ENCODE data around the gene SNAPC1. TPM values are rescaled to one million over a fixed set of nuclear protein-coding genes. Genes with fewer than 3 reads are reported as not detected.

Gene SNAPC1
- total RNA-seq, 1 experiment from 2014 or later = 9.4 TPM

GRCh38 chr14:61811882-61812346, 49.7 kb downstream of the SNAPC1 start:
- no peak for DNase-seq (ENCODE audit: low spot score)

GRCh38 chr14:61812347-61813095, 50.3 kb downstream of the SNAPC1 start, which contains the start of gene SYT16:
SYT16 (plus strand) TSS chr14:61812703.
- no peak for DNase-seq (ENCODE audit: low spot score)

GRCh38 chr14:61813096-61813606, 50.9 kb downstream of the SNAPC1 start:
- no peak for DNase-seq (ENCODE audit: low spot score)

DNA sequence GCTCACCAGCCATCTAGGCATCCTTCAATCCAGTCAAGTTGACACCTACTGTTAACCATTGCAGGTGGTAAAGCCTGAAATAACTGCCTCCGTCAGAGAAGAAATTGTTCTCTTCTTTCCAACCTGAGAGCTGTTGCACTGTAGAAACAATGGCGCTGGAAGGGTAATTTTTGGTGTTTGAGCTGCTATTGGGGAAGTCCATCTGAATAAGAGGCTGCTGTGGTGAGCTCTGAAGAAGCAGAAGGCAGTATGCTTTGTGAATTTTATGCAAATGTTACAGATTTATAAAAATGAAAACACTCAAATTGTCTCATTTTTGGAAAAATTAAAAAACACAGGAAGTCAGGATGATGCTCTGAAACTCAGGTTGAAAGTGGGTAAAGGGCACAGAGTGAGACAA, 60.2 kb downstream of the SNAPC1 start:
- no peak for DNase-seq (ENCODE audit: low spot score)

- DNase-seq (ENCODE audit: low spot score) = no peak
Observed at GRCh38 chr14:61832783-61833182, 70.6 kb downstream of the SNAPC1 start.

GRCh38 chr14:61836184-61836583, 74.0 kb downstream of the SNAPC1 start:
- no peak for DNase-seq (ENCODE audit: low spot score)

DNA sequence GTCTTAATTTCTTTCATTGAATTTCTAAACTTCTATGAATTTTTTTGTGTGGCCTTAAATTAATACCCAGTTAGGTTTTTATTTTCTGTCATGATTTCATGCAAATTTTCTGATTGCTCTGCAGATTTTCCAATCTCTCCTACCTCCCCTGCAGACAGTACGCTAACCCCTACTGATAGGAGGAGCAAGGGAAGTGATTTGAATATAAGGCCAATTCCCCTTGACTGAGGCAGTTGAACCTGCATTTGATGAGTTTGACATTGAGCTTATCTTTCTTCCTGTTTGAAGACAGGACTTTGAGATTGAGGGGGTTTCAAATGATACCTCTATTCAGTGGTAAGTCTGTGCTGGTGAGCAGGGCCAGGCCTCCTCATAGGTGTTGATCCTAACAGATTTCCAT, 74.6 kb downstream of the SNAPC1 start:
- DNase-seq (ENCODE audit: low spot score) = no peak

- DNase-seq (ENCODE audit: low spot score) = peak; percentile 71
Observed at GRCh38 chr14:61837336-61838229, 75.4 kb downstream of the SNAPC1 start.

- no peak for DNase-seq (ENCODE audit: low spot score)
Observed at GRCh38 chr14:61838661-61839245, 76.5 kb downstream of the SNAPC1 start.

DNA sequence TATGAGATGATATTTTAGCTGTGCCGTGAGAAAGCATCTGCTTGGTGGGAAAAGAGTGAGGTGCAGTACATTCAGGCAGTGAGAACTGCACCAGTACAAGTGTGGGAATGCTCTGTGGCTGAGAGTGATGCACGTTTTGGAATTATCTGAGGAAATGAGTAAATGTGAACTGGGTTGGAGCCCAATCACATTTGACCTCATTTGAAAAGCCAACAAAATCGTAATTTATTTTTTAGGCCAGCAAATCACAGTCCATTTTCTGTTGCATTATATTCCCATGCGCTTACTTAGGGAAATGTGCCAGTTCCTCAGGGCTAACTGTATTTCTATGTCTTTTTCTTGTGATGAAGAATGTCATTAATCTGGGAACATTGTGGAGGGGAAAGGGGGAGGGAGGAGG, 77.3 kb downstream of the SNAPC1 start:
- DNase-seq (ENCODE audit: low spot score) = no peak

DNA sequence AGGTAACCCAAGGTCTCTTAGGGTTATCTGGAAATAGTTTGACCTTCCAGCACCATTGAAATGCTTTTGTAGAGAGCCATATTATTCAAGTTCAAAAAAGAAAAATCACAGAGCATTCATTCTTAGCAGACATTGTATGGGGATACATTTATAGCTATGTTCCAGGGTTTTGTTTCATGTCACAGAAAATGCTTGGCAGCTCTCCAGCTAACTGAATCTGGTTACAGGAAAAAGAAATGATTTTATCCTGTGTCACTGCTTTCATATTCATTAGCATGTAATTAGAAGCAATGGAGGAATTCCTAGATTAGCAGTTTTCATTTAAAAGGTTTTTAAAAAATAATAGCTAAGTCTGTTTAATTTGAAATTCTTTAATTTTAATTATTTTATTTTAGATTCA, 78.9 kb downstream of the SNAPC1 start:
- DNase-seq (ENCODE audit: low spot score) = no peak

Other genes starting within 250 kb of the SNAPC1 start
- 168 and 242 TPM in 2 replicates for gene HIF1A, start 66.9 kb upstream of the SNAPC1 start, total RNA-seq (2014; rRNA removed; shearing (Covaris generic))
- 0.14 TPM in 1 of 2 replicates, not detected in the other for gene SYT16, start 50.3 kb downstream of the SNAPC1 start, total RNA-seq (2014; rRNA removed; shearing (Covaris generic))

Data from H4 (cell line).